ENCODE results near the gene EFCAB8.
"Not testable (repeated sequence)": the region's sequence is repeated elsewhere in the genome, so short reads cannot be mapped to it uniquely, and the experiment has no call there.

GRCh38 chr20:32975121-32975520 is 116.4 kb downstream of the EFCAB8 start:
- TF ChIP-seq POLR2A, CTCF (IDR thresholded peaks at IDR 0.05): not testable (repeated sequence)

Measured in body of pancreas (tissue), 4 donors.